DMS53 (cell line): Measurements from ENCODE around the gene PHC2.

Source experiments
- DNase-seq: peaks from one replicate; lab custom pipeline; 2025; lab: John Stamatoyannopoulos, UW

The PHC2 gene

GRCh38 chr1:33430692-33431593, at the start of gene PHC2:
PHC2 (minus strand) TSS chr1:33431095; CDS start chr1:33375539, 55,556 bp downstream.
- DNase-seq: peak; percentile 99

- no peak for DNase-seq
Measured at GRCh38 chr1:33477451-33477850, 46.6 kb upstream of the PHC2 start.

GRCh38 chr1:33473900-33474299, 43.0 kb upstream of the PHC2 start:
- no peak for DNase-seq

- DNase-seq: peak; percentile 99
Measured at GRCh38 chr1:33472269-33472980, 41.5 kb upstream of the PHC2 start, which contains the start of gene ZSCAN20. ZSCAN20 (plus strand) TSS chr1:33472645; CDS start chr1:33479289, 6,644 bp downstream.

- no peak for DNase-seq
Measured at GRCh38 chr1:33471416-33471815, 40.5 kb upstream of the PHC2 start.

- peak; percentile 95 for DNase-seq
Measured at GRCh38 chr1:33470495-33471012, 39.7 kb upstream of the PHC2 start.

- DNase-seq: no peak
Measured at GRCh38 chr1:33469691-33470090, 38.8 kb upstream of the PHC2 start.

- no peak for DNase-seq
Measured at GRCh38 chr1:33468967-33469366, 38.1 kb upstream of the PHC2 start.

GRCh38 chr1:33468531-33468930, 37.6 kb upstream of the PHC2 start:
- no peak for DNase-seq

- no peak for DNase-seq
Measured at GRCh38 chr1:33468011-33468410, 37.1 kb upstream of the PHC2 start.

GRCh38 chr1:33466159-33466558, 35.3 kb upstream of the PHC2 start:
- no peak for DNase-seq

GRCh38 chr1:33465316-33465715, 34.4 kb upstream of the PHC2 start:
- no peak for DNase-seq

GRCh38 chr1:33464552-33464951, 33.7 kb upstream of the PHC2 start:
- DNase-seq: no peak

GRCh38 chr1:33462405-33463164, 31.7 kb upstream of the PHC2 start:
- DNase-seq: peak; percentile 11

- DNase-seq: no peak
Measured at GRCh38 chr1:33460947-33461629, 30.2 kb upstream of the PHC2 start.

- DNase-seq: peak; percentile 78
Measured at GRCh38 chr1:33460144-33460543, 29.2 kb upstream of the PHC2 start.

GRCh38 chr1:33459691-33460090, 28.8 kb upstream of the PHC2 start:
- DNase-seq: peak; percentile 42

GRCh38 chr1:33456502-33456886, 25.6 kb upstream of the PHC2 start:
- no peak for DNase-seq

- peak; percentile 86 for DNase-seq
Measured at GRCh38 chr1:33455539-33456501, 24.9 kb upstream of the PHC2 start.

GRCh38 chr1:33454646-33455282, 23.9 kb upstream of the PHC2 start:
- no peak for DNase-seq
